Left lobe of liver (tissue), 2 donors: Measurements from ENCODE around the gene RRAGB. TPM values are rescaled to one million over a fixed set of nuclear protein-coding genes. Genes with fewer than 3 reads are reported as not detected.
"Not testable (repeated sequence)": the region's sequence is repeated elsewhere in the genome, so short reads cannot be mapped to it uniquely, and the experiment has no call there.

Experiments used
- ATAC-seq: fragments of 200-7000 bp; cut with Tn5 transposase; one replicate; pipeline ENCODE4 v1.9.1; 2020; ENCODE audit warnings: mild to moderate bottlenecking, moderate library complexity
- DNase-seq: peaks from one replicate; pipeline ENCODE4 v3.0.0-alpha.2; 2020; ENCODE audit warnings: low spot score
- total RNA-seq: library from RNA; stranded (reverse); gene quantifications from one replicate; pipeline ENCODE4 v1.2.1, GENCODE V29; 2021
- donor health status: DM: no; HTN: no; CAD: no; lungs with moderate emphysema.
- donor health status: DM: no; HTN: yes; CAD: no.

RRAGB gene
- 4.5 TPM for total RNA-seq

GRCh38 chrX:55717521-55718497, at the start of gene RRAGB:
Gene RRAGB (plus strand): TSS chrX:55717749. CDS start chrX:55718328, 579 bp downstream.
- peak; percentile 95 for DNase-seq

GRCh38 chrX:55668084-55668483, 49.5 kb upstream of the RRAGB start:
- DNase-seq (no peak), ATAC-seq (no peak)

More at GRCh38 chrX:55717521-55718497, at the start of gene RRAGB:
- ATAC-seq = peak; percentile 99

- DNase-seq, ATAC-seq: not testable (repeated sequence)
These were observed 29.0 kb upstream of the RRAGB start for GRCh38 chrX:55688579-55688978.

GRCh38 chrX:55695227-55696018, 22.1 kb upstream of the RRAGB start:
- no peak for ATAC-seq
- DNase-seq = no peak

GRCh38 chrX:55697381-55697780, 20.2 kb upstream of the RRAGB start:
- ATAC-seq (no peak), DNase-seq (no peak)

- ATAC-seq (no peak), DNase-seq (no peak)
These were observed 14.9 kb upstream of the RRAGB start for GRCh38 chrX:55702671-55703070.

GRCh38 chrX:55703436-55703835, 14.1 kb upstream of the RRAGB start:
- not testable (repeated sequence) for DNase-seq, ATAC-seq

GRCh38 chrX:55705066-55705465, 12.5 kb upstream of the RRAGB start:
- not testable (repeated sequence) for ATAC-seq, DNase-seq

GRCh38 chrX:55709735-55710134, 7.8 kb upstream of the RRAGB start:
- DNase-seq (no peak), ATAC-seq (no peak)

- no peak for DNase-seq
These were observed 6.8 kb upstream of the RRAGB start for GRCh38 chrX:55710701-55711100.

GRCh38 chrX:55713631-55714030, 3.9 kb upstream of the RRAGB start:
- ATAC-seq = no peak
- no peak for DNase-seq

More at GRCh38 chrX:55710701-55711100, 6.8 kb upstream of the RRAGB start:
- no peak for ATAC-seq

GRCh38 chrX:55714161-55714560, 3.4 kb upstream of the RRAGB start:
- ATAC-seq (no peak), DNase-seq (no peak)

GRCh38 chrX:55715847-55716246, 1.7 kb upstream of the RRAGB start:
- ATAC-seq = no peak
- DNase-seq = no peak

- ATAC-seq = no peak
These were observed 612 bp upstream of the RRAGB start for GRCh38 chrX:55716937-55717336.

GRCh38 chrX:55731826-55732225, 14.3 kb downstream of the RRAGB start:
- DNase-seq (no peak), ATAC-seq (no peak)

More at GRCh38 chrX:55716937-55717336, 612 bp upstream of the RRAGB start:
- DNase-seq = no peak

GRCh38 chrX:55738969-55739368, 21.4 kb downstream of the RRAGB start:
- ATAC-seq (no peak), DNase-seq (no peak)

GRCh38 chrX:55742649-55743048, 25.1 kb downstream of the RRAGB start:
- DNase-seq (no peak), ATAC-seq (no peak)

GRCh38 chrX:55748463-55748862, 30.9 kb downstream of the RRAGB start:
- not testable (repeated sequence) for DNase-seq, ATAC-seq

GRCh38 chrX:55750256-55750655, 32.7 kb downstream of the RRAGB start:
- no peak for ATAC-seq
- DNase-seq = no peak

- ATAC-seq (no peak), DNase-seq (no peak)
These were observed 37.3 kb downstream of the RRAGB start for GRCh38 chrX:55754861-55755294.

GRCh38 chrX:55758033-55758432, 40.5 kb downstream of the RRAGB start:
- no peak for ATAC-seq
- no peak for DNase-seq
